Brain microvascular endothelial cell (primary cell): ENCODE data around the gene FRAS1.
"Not testable (repeated sequence)": the region's sequence is repeated elsewhere in the genome, so short reads cannot be mapped to it uniquely, and the experiment has no call there.

ENCODE experiments used
- DNase-seq: peaks from one replicate; pipeline ENCODE4 v3.0.0-alpha.2; 2020
- H3K27ac ChIP-seq: fragments of 250-450 bp; sonication (Bioruptor Pico); 2 replicates; pipeline ENCODE4 v1.5.1; 2020; ENCODE audit warnings: mild to moderate bottlenecking, moderate library complexity
- H3K27me3 ChIP-seq: fragments of 250-450 bp; sonication (Bioruptor Pico); replicated peaks from 2 replicates; pipeline ENCODE4 v1.5.1; 2020; ENCODE audit warnings: mild to moderate bottlenecking
- H3K36me3 ChIP-seq: fragments of 250-450 bp; sonication (Bioruptor Pico); replicated peaks from 2 replicates; pipeline ENCODE4 v1.5.1; 2020; ENCODE audit warnings: mild to moderate bottlenecking
- H3K4me3 ChIP-seq: 2 replicates; pipeline ENCODE4 v1.5.1; 2011; ENCODE audit warnings: low read depth, mild to moderate bottlenecking, control low read depth, low read length, moderate library complexity
- CTCF ChIP-seq: IDR thresholded peaks from 2 replicates; pipeline ENCODE4 v1.5.1; 2011; ENCODE audit warnings: low read depth, mild to moderate bottlenecking, moderate library complexity, low read length, control low read depth, inconsistent platforms; ENCODE audit errors: missing control alignments
- in situ Hi-C: cut with HindIII; loops from 2 replicates; pipeline ENCODE4 v1.10.0; 2017; ENCODE audit warnings: low sequenced_read_pairs, low pct_ligation_motif_present

FRAS1 gene

GRCh38 chr4:78459327-78459726 lies 402.2 kb downstream of the FRAS1 start:
- H3K27me3 ChIP-seq, result no peaks in the 10 kb centered on the region
- H3K4me3 ChIP-seq, result no peak overlapping the region
- in situ Hi-C loops, result no loop called here
- TF ChIP-seq CTCF, result no peak
- no peaks in the 10 kb centered on the region for H3K36me3 ChIP-seq
- DNase-seq, result no peak
- H3K27ac ChIP-seq, result no peak overlapping the region

GRCh38 chr4:78460368-78460767 lies 403.2 kb downstream of the FRAS1 start:
- Histone ChIP-seq H3K36me3 (no peaks in the 10 kb centered on the region), H3K27me3 (no peaks in the 10 kb centered on the region), H3K4me3 (no peak overlapping the region), H3K27ac (no peak overlapping the region)
- in situ Hi-C loops, result no loop called here
- no peak for DNase-seq
- no peak for TF ChIP-seq CTCF

- no peaks in the 10 kb centered on the region for H3K27me3 ChIP-seq
- H3K27ac ChIP-seq, result no peak overlapping the region
- H3K4me3 ChIP-seq, result no peak overlapping the region
- TF ChIP-seq CTCF, result no peak
- in situ Hi-C loops, result no loop called here
- DNase-seq, result no peak
- no peaks in the 10 kb centered on the region for H3K36me3 ChIP-seq
These were observed 407.1 kb downstream of the FRAS1 start for GRCh38 chr4:78464265-78464664.

- H3K27ac ChIP-seq, H3K36me3 ChIP-seq, H3K4me3 ChIP-seq, DNase-seq, in situ Hi-C loops, H3K27me3 ChIP-seq: not testable (repeated sequence)
These were observed 410.1 kb downstream of the FRAS1 start for GRCh38 chr4:78467223-78467622.

- H3K4me3 ChIP-seq, result no peak overlapping the region
- H3K36me3 ChIP-seq, result no peaks in the 10 kb centered on the region
- no peaks in the 10 kb centered on the region for H3K27me3 ChIP-seq
- in situ Hi-C loops, result no loop called here
- no peak overlapping the region for H3K27ac ChIP-seq
- no peak for TF ChIP-seq CTCF
- DNase-seq, result no peak
These were observed 411.1 kb downstream of the FRAS1 start for GRCh38 chr4:78468272-78468671.

- no peak for DNase-seq
- no peak for TF ChIP-seq CTCF
- Histone ChIP-seq H3K27me3 (no peaks in the 10 kb centered on the region), H3K36me3 (no peaks in the 10 kb centered on the region), H3K4me3 (no peak overlapping the region), H3K27ac (no peak overlapping the region)
- in situ Hi-C loops, result no loop called here
These were observed 419.1 kb downstream of the FRAS1 start for GRCh38 chr4:78476108-78476704.
